Measurements from ENCODE around the gene MAG. TPM values are rescaled to one million over a fixed set of nuclear protein-coding genes. Genes with fewer than 3 reads are reported as not detected.

Gene MAG
- total RNA-seq, 2 experiments from 2014 or later = 0.26 TPM; not detected in 1

DNA sequence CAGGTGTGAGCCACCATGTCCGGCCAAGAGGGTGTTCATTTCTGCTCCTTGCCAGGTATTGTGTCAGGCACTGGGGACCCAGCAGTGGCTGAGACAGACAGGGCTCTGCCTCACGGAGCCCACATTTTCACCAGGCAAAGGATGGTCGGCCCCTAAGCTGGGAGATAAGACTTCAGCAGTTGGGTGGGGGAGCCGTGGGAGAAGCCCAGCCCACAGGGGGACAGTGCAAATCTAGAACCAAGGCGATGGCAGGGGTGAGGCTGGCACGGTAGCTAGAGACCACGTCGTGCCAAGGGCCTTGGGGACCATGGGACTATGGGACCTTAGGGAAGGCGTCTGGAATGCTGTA, 34.9 kb upstream of the MAG start:
- H3K27me3 Mint-ChIP-seq = no peaks in the 10 kb centered on the region
- ATAC-seq = no peak
- H3K27ac Mint-ChIP-seq = no peak overlapping the region
- CTCF ChIA-PET = no interaction called here
- no peak overlapping the region for H3K4me3 Mint-ChIP-seq
- DNase-seq = no peak
- H3K9me3 Mint-ChIP-seq (ENCODE audit: low read depth) = no peaks in the 10 kb centered on the region
- peaks cover 4% of the 10 kb centered on the region for H3K36me3 Mint-ChIP-seq
- H3K4me1 Mint-ChIP-seq = peaks cover 2% of the 10 kb centered on the region

DNA sequence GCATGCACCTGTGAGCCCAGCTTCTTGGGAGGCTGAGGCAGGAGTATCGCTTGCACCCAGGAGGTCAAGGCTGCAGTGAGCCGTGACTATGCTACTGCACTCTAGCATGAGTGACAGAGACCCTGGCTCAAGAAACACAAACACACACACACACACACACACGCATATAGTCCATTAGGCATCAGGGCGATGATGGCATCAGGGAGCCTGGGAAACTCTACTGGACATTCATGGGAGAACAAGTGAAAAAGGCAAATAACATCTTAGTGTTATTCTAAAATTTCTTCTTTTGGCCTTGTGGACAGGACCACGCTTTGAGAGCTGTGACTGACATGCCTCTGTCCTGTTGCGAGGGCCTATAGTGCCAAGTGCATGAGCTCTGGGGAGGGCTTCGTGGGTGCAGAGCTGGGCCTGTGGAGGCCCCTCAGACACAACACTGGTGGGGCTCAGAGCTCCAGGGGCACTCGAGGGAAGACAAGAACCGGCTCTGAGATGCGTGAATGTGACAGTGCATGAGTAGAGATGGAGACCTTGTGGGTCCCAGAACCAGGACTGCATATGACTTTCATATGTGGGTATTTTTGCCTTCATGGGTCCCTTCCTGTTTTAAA, 31.2 kb upstream of the MAG start:
- peak; percentile 38 for DNase-seq
- H3K27me3 Mint-ChIP-seq = no peaks in the 10 kb centered on the region
- no peaks in the 10 kb centered on the region for H3K9me3 Mint-ChIP-seq (ENCODE audit: low read depth)
- H3K4me1 Mint-ChIP-seq = peaks cover 5% of the 10 kb centered on the region
- H3K4me3 Mint-ChIP-seq = no peak overlapping the region
- H3K27ac Mint-ChIP-seq = no peak overlapping the region
- ATAC-seq = no peak
- H3K36me3 Mint-ChIP-seq = no peaks in the 10 kb centered on the region
- CTCF ChIA-PET = interaction anchor here (0.6 to 0.7 kb wide), 2 partner anchors 108 to 120 kb away, joined by 3 read pairs; no protein-coding TSS in a partner anchor

DNA sequence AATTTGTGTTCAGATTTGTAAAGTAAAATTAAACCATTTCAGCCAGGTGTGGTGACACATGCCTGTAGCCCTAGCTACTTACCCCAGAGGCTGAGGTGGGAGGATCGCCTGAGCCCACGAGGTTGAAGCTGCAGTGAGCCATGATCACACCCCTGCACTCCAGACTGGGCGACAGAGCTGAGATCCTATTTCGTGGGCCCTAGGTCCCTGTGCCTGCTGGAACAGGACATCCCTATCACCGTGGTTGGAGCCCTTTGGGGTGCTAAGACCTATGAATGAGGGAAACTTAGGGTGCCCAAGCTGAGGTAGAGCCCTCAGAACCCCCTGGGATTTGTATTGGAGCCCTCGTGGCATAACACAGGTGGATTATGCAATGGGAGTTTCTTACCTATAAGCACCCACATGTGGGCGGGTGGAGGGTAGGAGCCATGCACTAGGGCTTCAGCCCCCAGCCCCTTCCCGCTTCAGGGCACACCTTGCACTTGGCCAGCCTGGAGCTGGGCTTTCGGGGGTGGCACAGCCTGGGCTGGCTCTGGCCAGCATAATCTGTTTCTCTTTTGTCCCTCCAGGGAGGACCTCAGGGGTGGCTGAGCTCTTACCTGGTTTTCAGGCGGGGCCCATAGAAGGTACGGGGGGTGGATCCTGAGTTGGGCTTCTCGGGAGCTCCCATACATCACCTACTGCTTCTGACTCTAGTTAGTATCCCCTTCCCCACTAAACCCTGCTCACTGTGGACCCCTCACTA, 30.4 kb upstream of the MAG start:
- DNase-seq = peak; percentile 37
- Mint-ChIP-seq H3K9me3 (ENCODE audit: low read depth) (no peaks in the 10 kb centered on the region), H3K36me3 (peaks cover 3% of the 10 kb centered on the region), H3K4me1 (peaks cover 10% of the 10 kb centered on the region), H3K4me3 (no peak overlapping the region), H3K27me3 (no peaks in the 10 kb centered on the region), H3K27ac (no peak overlapping the region)
- ATAC-seq = no peak
- CTCF ChIA-PET = interaction anchor here (0.6 to 0.7 kb wide), 2 partner anchors 108 to 120 kb away, joined by 3 read pairs; no protein-coding TSS in a partner anchor

DNA sequence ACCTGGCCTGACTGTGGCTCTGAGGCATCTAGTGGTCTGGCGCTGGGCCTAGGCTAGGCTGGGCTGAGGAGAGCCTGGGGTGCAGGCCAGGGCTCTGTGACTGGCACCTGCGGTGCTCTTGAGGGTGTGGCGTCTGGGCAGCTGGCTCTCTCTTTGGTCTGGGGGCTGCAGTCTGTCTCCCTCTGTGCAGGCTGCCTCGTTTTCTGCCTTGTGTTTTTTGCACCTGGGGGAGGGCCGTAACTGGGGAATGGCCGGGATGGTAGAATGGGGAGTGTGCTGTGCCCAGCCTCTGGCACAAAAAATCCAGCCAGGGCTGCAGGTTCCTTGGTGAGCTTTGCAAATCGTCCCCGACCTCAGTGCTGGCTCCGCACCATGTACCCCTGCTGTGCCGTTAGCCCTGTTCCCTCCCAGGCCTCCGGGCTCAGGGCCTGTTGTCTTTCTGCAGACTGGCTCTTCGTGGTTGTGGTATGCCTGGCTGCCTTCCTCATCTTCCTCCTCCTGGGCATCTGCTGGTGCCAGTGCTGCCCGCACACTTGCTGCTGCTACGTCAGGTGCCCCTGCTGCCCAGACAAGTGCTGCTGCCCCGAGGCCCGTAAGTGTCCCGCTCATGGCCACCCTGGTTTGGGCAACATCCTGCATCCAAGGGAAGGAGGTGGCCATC, 29.7 kb upstream of the MAG start:
- H3K36me3 Mint-ChIP-seq = peaks cover 3% of the 10 kb centered on the region
- H3K27me3 Mint-ChIP-seq = no peaks in the 10 kb centered on the region
- H3K9me3 Mint-ChIP-seq (ENCODE audit: low read depth) = no peaks in the 10 kb centered on the region
- no peak overlapping the region for H3K27ac Mint-ChIP-seq
- H3K4me3 Mint-ChIP-seq = no peak overlapping the region
- ATAC-seq (no peak), DNase-seq (peak; percentile 32)
- H3K4me1 Mint-ChIP-seq = peaks cover 11% of the 10 kb centered on the region
- CTCF ChIA-PET = no interaction called here

DNA sequence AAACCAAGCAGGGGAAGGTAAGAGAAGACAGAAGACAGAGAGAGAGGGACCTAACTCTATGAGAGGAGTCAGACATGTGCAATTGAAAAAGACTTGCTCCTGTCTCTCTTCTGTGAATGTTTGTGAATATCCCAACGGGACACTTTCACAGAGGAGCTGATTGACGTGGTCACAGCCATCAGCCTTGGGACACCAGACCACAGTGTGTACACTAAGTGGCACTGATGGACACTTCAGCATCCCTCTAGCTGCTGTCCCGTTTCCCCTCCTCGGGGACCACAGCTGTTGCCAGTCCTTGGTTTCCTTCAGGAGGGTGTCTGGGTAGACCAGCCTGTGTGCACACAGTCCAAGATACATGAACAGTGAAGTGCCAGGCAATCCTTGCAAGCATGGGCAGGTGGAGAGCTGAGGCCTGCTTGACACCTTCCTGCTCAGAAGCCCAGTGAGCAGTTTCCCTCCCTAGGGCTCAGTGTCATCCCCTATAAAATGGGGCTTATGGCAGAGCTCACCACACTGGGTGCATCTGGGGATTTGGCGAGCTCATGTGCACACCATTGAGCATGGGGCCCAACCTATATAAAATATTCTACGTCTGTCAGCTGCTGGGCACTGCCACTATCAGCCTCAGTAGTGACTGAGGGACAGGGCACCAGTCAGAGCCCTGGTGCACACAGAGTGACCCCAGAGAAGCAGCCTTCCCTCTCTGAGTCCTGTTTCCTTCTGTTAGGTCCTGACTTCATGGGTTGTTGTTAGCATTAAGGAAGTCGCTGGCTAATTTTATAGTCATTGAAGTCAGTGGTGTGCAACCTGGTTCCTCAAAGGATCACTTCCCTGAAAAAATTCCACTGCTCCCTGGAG, 27.5 kb upstream of the MAG start:
- CTCF ChIA-PET = interaction anchor here (0.8 to 2.7 kb wide), 5 partner anchors 10 to 123 kb away, joined by 3 to 14 read pairs (median 4); partner anchors contain the start of gene FXYD7
- Mint-ChIP-seq H3K9me3 (ENCODE audit: low read depth) (no peaks in the 10 kb centered on the region), H3K36me3 (peaks cover 4% of the 10 kb centered on the region), H3K4me3 (no peak overlapping the region), H3K27ac (peak overlapping the region; percentile 17), H3K27me3 (no peaks in the 10 kb centered on the region), H3K4me1 (peaks cover 11% of the 10 kb centered on the region)
- no peak for DNase-seq
- no peak for ATAC-seq

DNA sequence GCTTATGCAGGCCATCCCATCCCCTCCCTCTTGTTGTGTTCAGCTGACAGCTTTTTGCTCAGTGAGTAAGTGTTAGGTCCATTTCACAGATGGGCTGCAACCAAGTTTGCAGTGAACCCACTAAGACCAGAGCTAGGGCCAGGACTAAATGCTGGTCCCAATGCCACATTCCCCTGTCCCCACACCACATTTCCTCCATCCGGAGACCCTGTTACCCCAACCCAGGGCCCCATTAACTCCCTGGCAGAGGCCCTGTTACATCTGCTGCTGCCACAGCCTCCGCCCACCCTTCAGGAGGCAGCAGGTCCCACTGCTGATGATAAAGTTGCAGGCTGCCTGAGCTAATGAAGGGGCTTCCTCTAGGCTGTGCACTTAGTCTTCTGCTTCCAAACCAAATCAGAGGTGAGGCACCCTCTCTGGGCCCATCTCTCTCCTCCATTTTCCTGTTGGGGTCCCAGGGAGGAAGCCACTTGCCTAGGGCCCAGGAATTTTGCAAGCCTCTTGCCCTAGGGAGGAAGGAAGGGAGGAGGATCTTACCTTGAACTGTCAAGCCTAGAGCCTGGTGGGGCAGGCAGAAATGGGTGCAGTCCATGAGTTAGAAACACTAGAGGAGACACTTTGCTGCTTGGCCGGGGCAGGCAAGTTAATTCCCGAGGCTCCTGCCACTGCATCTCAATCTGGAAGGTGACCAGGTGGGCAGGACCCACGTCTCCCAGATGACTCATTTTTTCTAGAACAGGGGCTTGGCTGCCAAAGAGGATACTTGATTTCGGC, 26.6 kb upstream of the MAG start:
- no peak for ATAC-seq

DNA sequence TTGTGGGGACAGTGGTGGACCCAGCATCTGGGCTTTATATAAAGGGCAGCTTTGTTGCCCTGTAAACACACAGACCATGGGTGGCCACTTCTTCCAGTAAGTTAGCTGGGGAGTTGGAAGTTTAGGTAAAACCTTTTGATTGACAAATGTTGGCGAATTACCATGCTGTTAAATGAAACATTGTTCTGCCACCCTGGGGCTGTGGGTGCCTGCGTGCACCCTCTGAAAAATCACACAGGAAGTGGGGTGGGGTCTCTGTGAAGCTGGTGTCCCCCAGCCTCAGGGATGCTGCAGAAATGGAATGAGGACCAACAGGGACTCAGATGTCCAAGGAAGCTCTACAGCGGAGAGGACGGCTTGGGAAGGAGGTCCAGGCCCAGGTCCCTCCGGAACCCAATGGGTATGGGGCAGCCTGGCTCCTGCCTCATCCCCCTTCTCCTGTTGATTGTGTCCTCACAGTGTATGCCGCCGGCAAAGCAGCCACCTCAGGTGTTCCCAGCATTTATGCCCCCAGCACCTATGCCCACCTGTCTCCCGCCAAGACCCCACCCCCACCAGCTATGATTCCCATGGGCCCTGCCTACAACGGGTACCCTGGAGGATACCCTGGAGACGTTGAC, 26.0 kb upstream of the MAG start:
- Mint-ChIP-seq H3K9me3 (ENCODE audit: low read depth) (no peaks in the 10 kb centered on the region), H3K27ac (peak overlapping the region; percentile 63), H3K4me1 (peaks cover 17% of the 10 kb centered on the region), H3K27me3 (no peaks in the 10 kb centered on the region), H3K36me3 (peaks cover 9% of the 10 kb centered on the region), H3K4me3 (peak overlapping the region; percentile 40)
- CTCF ChIA-PET = interaction anchor here (1.7 kb wide), 1 partner anchor 123 kb away, joined by 5 read pairs; the partner anchor contains the start of gene FXYD7
- DNase-seq (no peak), ATAC-seq (no peak)

More for the DNA sequence above, 26.6 kb upstream of the MAG start:
- Mint-ChIP-seq H3K27ac (peak overlapping the region; percentile 63), H3K36me3 (peaks cover 4% of the 10 kb centered on the region), H3K4me3 (peak overlapping the region; percentile 40), H3K27me3 (no peaks in the 10 kb centered on the region), H3K9me3 (ENCODE audit: low read depth) (no peaks in the 10 kb centered on the region), H3K4me1 (peaks cover 14% of the 10 kb centered on the region)
- CTCF ChIA-PET = interaction anchor here (0.8 to 2.7 kb wide), 5 partner anchors 10 to 123 kb away, joined by 3 to 14 read pairs (median 4); partner anchors contain the start of gene FXYD7
- no peak for DNase-seq

DNA sequence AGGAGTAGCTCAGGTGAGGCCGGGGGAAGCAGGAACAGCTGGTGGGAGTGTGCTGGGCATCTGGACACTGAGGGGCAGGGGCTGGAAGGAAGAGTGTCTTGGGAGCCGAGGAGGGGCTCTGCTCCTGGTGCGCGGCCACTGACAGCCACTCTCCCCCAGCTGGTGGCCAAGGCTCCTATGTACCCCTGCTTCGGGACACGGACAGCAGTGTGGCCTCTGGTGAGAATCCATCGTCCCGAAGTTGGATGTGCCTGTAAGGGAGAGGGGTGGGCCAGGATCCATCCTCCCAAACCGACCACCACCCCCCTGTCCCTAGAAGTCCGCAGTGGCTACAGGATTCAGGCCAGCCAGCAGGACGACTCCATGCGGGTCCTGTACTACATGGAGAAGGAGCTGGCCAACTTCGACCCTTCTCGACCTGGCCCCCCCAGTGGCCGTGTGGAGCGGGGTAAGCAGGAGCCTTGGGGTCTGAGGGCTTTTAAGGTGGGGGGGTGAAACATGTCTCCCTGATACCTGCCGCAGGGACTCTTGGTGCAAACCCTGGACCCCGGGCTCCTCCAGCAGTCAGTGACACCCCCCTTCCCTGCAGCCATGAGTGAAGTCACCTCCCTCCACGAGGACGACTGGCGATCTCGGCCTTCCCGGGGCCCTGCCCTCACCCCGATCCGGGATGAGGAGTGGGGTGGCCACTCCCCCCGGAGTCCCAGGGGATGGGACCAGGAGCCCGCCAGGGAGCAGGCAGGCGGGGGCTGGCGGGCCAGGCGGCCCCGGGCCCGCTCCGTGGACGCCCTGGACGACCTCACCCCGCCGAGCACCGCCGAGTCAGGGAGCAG, 25.2 kb upstream of the MAG start:
- Mint-ChIP-seq H3K4me1 (peaks cover 17% of the 10 kb centered on the region), H3K4me3 (peak overlapping the region; percentile 89), H3K27me3 (no peaks in the 10 kb centered on the region), H3K9me3 (ENCODE audit: low read depth) (no peaks in the 10 kb centered on the region), H3K27ac (peak overlapping the region; percentile 90), H3K36me3 (peaks cover 16% of the 10 kb centered on the region)
- CTCF ChIA-PET = no interaction called here
- DNase-seq (no peak), ATAC-seq (no peak)

DNA sequence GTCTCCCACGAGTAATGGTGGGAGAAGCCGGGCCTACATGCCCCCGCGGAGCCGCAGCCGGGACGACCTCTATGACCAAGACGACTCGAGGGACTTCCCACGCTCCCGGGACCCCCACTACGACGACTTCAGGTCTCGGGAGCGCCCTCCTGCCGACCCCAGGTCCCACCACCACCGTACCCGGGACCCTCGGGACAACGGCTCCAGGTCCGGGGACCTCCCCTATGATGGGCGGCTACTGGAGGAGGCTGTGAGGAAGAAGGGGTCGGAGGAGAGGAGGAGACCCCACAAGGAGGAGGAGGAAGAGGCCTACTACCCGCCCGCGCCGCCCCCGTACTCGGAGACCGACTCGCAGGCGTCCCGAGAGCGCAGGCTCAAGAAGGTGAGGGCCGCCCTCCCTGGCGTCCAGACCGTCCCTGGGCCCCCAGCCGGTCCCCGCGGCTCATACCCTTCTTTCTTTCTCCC, 24.6 kb upstream of the MAG start:
- Mint-ChIP-seq H3K9me3 (ENCODE audit: low read depth) (no peaks in the 10 kb centered on the region), H3K4me3 (peak overlapping the region; percentile 89), H3K36me3 (peaks cover 20% of the 10 kb centered on the region), H3K4me1 (peaks cover 17% of the 10 kb centered on the region), H3K27me3 (no peaks in the 10 kb centered on the region), H3K27ac (peak overlapping the region; percentile 90)
- DNase-seq (peak; percentile 64), ATAC-seq (peak; percentile 29)
- CTCF ChIA-PET = interaction anchor here (1.1 to 1.4 kb wide), 2 partner anchors 28 to 228 kb away, joined by 3 read pairs; no protein-coding TSS in a partner anchor

DNA sequence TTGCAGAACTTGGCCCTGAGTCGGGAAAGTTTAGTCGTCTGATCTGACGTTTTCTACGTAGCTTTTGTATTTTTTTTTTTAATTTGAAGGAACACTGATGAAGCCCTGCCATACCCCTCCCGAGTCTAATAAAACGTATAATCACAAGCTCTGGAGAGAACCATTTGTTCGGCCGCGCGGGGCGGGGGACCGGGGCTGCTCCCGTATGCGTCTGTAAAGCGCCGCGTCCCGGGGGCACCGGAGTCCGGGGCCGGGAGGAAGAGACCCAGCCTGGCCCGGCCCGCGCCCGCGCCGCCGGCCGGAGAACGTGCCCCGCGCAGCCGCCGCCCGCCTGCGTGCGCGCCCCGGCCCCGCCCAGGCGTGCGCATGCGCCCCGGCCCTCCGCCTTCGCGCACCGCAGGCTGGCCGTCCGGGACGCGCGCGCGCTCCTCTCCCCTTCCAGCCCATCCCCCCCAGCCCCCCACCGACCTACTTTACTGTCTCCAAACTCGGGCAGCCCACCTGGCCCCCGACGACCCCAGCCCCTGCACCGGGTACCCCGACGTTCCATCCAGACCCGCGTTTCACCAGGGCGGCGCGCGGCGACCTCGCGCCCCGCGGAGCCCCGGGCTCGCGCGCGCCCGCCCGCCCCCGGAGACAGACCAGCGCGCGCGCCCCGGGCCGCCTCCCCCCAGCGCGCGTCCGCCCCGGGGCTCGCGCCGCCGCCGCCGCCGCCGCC, 24.0 kb upstream of the MAG start:
- Mint-ChIP-seq H3K27me3 (no peaks in the 10 kb centered on the region), H3K27ac (peak overlapping the region; percentile 90), H3K4me3 (peak overlapping the region; percentile 89), H3K4me1 (peaks cover 17% of the 10 kb centered on the region), H3K9me3 (ENCODE audit: low read depth) (no peaks in the 10 kb centered on the region), H3K36me3 (peaks cover 21% of the 10 kb centered on the region)
- ATAC-seq = peak; percentile 72
- CTCF ChIA-PET = interaction anchor here (1.1 to 3.3 kb wide), 3 partner anchors 28 to 227 kb away, joined by 3 to 16 read pairs (median 3); no protein-coding TSS in a partner anchor
- DNase-seq = peak; percentile 79
